Fibroblast of lung (primary cell): ENCODE data around the gene PRORP. TPM values are rescaled to one million over a fixed set of nuclear protein-coding genes. Genes with fewer than 3 reads are reported as not detected.
A peak's percentile ranks its signal among the peaks of the same experiment; 100 is the strongest.

Source experiments
- DNase-seq, 2 donors: peaks; one replicate each; pipeline versions ENCODE4 v3.0.0 to v3.0.0-alpha.2; 2010; ENCODE audit warnings: low read depth in 2 of 2
- H2AFZ ChIP-seq: 2 replicates; pipeline ENCODE4 v1.5.1; 2012; ENCODE audit warnings: low read length, control low read depth, inconsistent platforms
- H3K27ac ChIP-seq: 2 replicates; pipeline ENCODE4 v1.5.1; 2011; ENCODE audit warnings: low read length, control low read depth; ENCODE audit not compliant: insufficient read depth
- H3K27me3 ChIP-seq: 2 replicates; pipeline ENCODE4 v1.5.1; 2011; ENCODE audit warnings: mild to moderate bottlenecking, low read length; ENCODE audit not compliant: control insufficient read depth, insufficient read depth
- H3K36me3 ChIP-seq: 2 replicates; pipeline ENCODE4 v1.5.1; 2011; ENCODE audit warnings: low read length; ENCODE audit not compliant: control insufficient read depth, insufficient read depth
- H3K4me1 ChIP-seq: 2 replicates; pipeline ENCODE4 v1.5.1; 2011; ENCODE audit warnings: low read length; ENCODE audit not compliant: control insufficient read depth, insufficient read depth; ENCODE audit errors: extremely low read depth
- H3K4me2 ChIP-seq: 2 replicates; pipeline ENCODE4 v1.5.1; 2011; ENCODE audit warnings: low read length, control low read depth; ENCODE audit not compliant: insufficient read depth; ENCODE audit errors: extremely low read depth
- H3K4me3 ChIP-seq, 4 experiments: fragments of 200-600 bp in 1 of 4; sonication (generic) in 1 of 4; replicated peaks in 1 of 4; 2 replicates each; pipeline ENCODE4 v1.5.1; 2011 to 2016; ENCODE audit warnings: low read length in 4 of 4, low read depth in 3 of 4, mild to moderate bottlenecking in 3 of 4, control low read depth in 2 of 4, inconsistent platforms in 1 of 4, mixed read lengths in 1 of 4; ENCODE audit not compliant: insufficient read depth in 1 of 4; ENCODE audit errors: control extremely low read depth in 1 of 4
- H3K79me2 ChIP-seq: 2 replicates; pipeline ENCODE4 v1.5.1; 2012; ENCODE audit warnings: mild to moderate bottlenecking, low read length, inconsistent platforms; ENCODE audit not compliant: control insufficient read depth, insufficient read depth
- H3K9ac ChIP-seq: 2 replicates; pipeline ENCODE4 v1.5.1; 2011; ENCODE audit warnings: mild to moderate bottlenecking, low read length, control low read depth; ENCODE audit not compliant: insufficient read depth
- H3K9me3 ChIP-seq: 2 replicates; pipeline ENCODE4 v1.5.1; 2012; ENCODE audit warnings: low read depth, low read length; ENCODE audit not compliant: control insufficient read depth, insufficient read depth
- H4K20me1 ChIP-seq: 2 replicates; pipeline ENCODE4 v1.5.1; 2011; ENCODE audit warnings: low read length; ENCODE audit not compliant: control insufficient read depth, insufficient read depth; ENCODE audit errors: extremely low read depth
- EZH2 ChIP-seq: IDR thresholded peaks from 2 replicates; pipeline ENCODE4 v1.5.1; 2012; ENCODE audit warnings: low read length, control low read depth, mild to moderate bottlenecking; ENCODE audit errors: missing control alignments
- polyA plus RNA-seq, 2 donors: library from polyadenylated mRNA; depleted of rRNA in 1 of 2; stranded (reverse) in 1 of 2; unstranded in 1 of 2; fragments of >200 nt; gene quantifications; 2 replicates each; pipeline ENCODE4 v1.2.1, GENCODE V29; 2011 to 2012; ENCODE audit warnings: missing spikeins in 1 of 2
- total RNA-seq: library from RNA; depleted of rRNA; stranded (reverse); fragments of >200 nt; gene quantifications from 2 replicates; pipeline ENCODE4 v1.2.1, GENCODE V29; 2014
- TF ChIP-seq, protein P1 (sequence below), 2 donors: IDR thresholded peaks in 1 of 2; conservative IDR thresholded peaks in 1 of 2; 1 replicate in 1 of 2; 2 replicates in 1 of 2; pipeline ENCODE4 v1.5.1; 2011 to 2012; ENCODE audit warnings: low read length in 2 of 2, control low read depth in 1 of 2, inconsistent platforms in 1 of 2, low read depth in 1 of 2, mild to moderate bottlenecking in 1 of 2

Gene PRORP
- total and polyA plus RNA-seq, 2 donors (not counting 1 experiment from before 2014, with no cell fraction given), result 14.2 to 25.7 TPM

DNA sequence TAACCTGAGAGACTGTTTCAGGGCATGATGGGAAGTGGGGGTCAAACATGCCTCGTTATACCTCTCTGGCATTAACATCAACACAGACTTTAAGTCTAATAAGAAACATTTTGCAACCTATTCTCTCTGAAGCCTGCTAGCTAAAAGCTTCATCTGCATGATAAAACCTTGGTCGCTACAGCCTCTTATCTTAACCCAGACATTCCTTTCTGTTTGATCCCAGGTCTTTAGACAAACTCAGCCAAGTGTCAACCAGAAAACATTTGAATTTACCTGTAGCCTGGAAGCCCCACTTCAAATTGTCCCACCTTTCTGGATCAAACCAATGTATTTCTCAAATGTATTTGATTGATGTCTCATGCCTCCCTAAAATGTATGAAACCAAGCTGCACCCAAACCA, 9.7 kb upstream of the PRORP start:
- no peak overlapping the region for H3K4me2 ChIP-seq
- H2AFZ ChIP-seq, result no peak overlapping the region

DNA sequence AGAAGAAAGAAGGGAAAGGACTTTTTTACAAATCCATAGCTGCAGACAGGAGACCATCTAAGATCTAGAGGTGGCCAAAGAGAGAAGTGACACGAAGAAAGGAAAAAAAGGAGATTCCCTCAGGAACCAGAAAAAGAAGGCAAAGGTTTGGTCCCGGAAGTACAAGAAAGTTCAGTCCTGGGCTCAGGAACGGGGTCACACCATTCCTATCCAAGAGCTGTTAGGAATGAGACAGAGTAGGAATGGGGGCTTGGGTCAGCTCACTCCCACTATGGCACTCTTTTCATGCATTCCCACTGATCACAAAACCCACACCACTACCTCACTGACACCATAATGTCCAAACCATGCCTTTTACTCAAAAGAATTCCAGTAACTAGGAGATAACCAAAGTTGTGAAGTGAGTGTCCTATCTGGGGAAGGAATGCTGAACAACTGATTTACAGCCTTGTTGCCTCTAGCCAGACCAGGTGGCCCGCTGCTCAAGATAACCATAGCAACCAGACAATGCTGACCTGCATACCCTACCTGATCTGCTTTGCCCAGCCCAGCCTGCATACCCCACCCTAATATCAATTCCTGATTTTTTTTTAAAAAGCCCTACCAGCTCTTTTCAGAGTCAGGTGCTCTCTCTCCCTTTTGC, 8.9 kb upstream of the PRORP start:
- no peak for TF ChIP-seq EZH2
- TF ChIP-seq, protein P1, sequence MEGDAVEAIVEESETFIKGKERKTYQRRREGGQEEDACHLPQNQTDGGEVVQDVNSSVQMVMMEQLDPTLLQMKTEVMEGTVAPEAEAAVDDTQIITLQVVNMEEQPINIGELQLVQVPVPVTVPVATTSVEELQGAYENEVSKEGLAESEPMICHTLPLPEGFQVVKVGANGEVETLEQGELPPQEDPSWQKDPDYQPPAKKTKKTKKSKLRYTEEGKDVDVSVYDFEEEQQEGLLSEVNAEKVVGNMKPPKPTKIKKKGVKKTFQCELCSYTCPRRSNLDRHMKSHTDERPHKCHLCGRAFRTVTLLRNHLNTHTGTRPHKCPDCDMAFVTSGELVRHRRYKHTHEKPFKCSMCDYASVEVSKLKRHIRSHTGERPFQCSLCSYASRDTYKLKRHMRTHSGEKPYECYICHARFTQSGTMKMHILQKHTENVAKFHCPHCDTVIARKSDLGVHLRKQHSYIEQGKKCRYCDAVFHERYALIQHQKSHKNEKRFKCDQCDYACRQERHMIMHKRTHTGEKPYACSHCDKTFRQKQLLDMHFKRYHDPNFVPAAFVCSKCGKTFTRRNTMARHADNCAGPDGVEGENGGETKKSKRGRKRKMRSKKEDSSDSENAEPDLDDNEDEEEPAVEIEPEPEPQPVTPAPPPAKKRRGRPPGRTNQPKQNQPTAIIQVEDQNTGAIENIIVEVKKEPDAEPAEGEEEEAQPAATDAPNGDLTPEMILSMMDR (conservative IDR thresholded peaks at IDR 0.05 in 1 of 2, IDR thresholded peaks at IDR 0.05 in 1 of 2; ENCODE audit: low read depth in 1 of 2, low read length in 2 of 2), result no peak
- no peak overlapping the region for H3K27ac ChIP-seq
- no peak overlapping the region for H3K4me2 ChIP-seq
- H3K4me3 ChIP-seq, result no peak overlapping the region
- H3K36me3 ChIP-seq, result peaks cover 6% of the 10 kb centered on the region
- no peak overlapping the region for H2AFZ ChIP-seq
- peaks cover 2% of the 10 kb centered on the region for H3K4me1 ChIP-seq
- peaks cover 4% of the 10 kb centered on the region for H3K79me2 ChIP-seq
- H3K9ac ChIP-seq, result no peak overlapping the region
- no peaks in the 10 kb centered on the region for H4K20me1 ChIP-seq
- no peaks in the 10 kb centered on the region for H3K9me3 ChIP-seq
- no peaks in the 10 kb centered on the region for H3K27me3 ChIP-seq
- no peak for DNase-seq

More for the DNA sequence above, 9.7 kb upstream of the PRORP start:
- peaks cover 6% of the 10 kb centered on the region for H3K36me3 ChIP-seq
- no peaks in the 10 kb centered on the region for H3K27me3 ChIP-seq
- H4K20me1 ChIP-seq, result no peaks in the 10 kb centered on the region
- no peak for TF ChIP-seq EZH2
- H3K9ac ChIP-seq, result no peak overlapping the region
- H3K4me3 ChIP-seq, result no peak overlapping the region
- H3K27ac ChIP-seq, result no peak overlapping the region
- DNase-seq, result no peak
- peaks cover 4% of the 10 kb centered on the region for H3K79me2 ChIP-seq
- H3K9me3 ChIP-seq, result no peaks in the 10 kb centered on the region
- H3K4me1 ChIP-seq, result peaks cover 2% of the 10 kb centered on the region

- H3K9me3 ChIP-seq, result no peaks in the 10 kb centered on the region
- H3K79me2 ChIP-seq, result peaks cover 4% of the 10 kb centered on the region
- H3K9ac ChIP-seq, result no peak overlapping the region
- no peak overlapping the region for H3K27ac ChIP-seq
- peak overlapping the region; percentile 27 for H3K4me2 ChIP-seq
- no peaks in the 10 kb centered on the region for H3K27me3 ChIP-seq
- H2AFZ ChIP-seq, result no peak overlapping the region
- no peak overlapping the region for H3K4me3 ChIP-seq
- no peak for TF ChIP-seq EZH2
- TF ChIP-seq, protein P1 (conservative IDR thresholded peaks at IDR 0.05 in 1 of 2, IDR thresholded peaks at IDR 0.05 in 1 of 2; ENCODE audit: low read depth in 1 of 2, low read length in 2 of 2), result no peak
- H4K20me1 ChIP-seq, result no peaks in the 10 kb centered on the region
- peak; percentile 28 to 66 for DNase-seq
- H3K4me1 ChIP-seq, result peaks cover 2% of the 10 kb centered on the region
- H3K36me3 ChIP-seq, result peaks cover 6% of the 10 kb centered on the region
Measured at GRCh38 chr14:35114036-35114435, 8.3 kb upstream of the PRORP start.
